Activated CD4-positive, alpha-beta T cell treated with anti-CD3 and anti-CD28 coated beads, Interleukin-2, amount 50 U/mL, for 1 hour (primary cell): Measurements from ENCODE around the gene UPF1.
A peak's percentile ranks its signal among the peaks of the same experiment; 100 is the strongest.

Experiments
- DNase-seq: peaks from one replicate; pipeline ENCODE4 v3.0.0-alpha.2; 2020

UPF1 gene

GRCh38 chr19:18831524-18832305 lies at the start of gene UPF1:
UPF1 (plus strand) TSS chr19:18831959; CDS start chr19:18832210, 251 bp downstream.
- peak; percentile 96 for DNase-seq

GRCh38 chr19:18782559-18783225 lies 49.1 kb upstream of the UPF1 start:
- DNase-seq, result no peak

GRCh38 chr19:18783958-18784785 lies 47.6 kb upstream of the UPF1 start:
- no peak for DNase-seq

GRCh38 chr19:18784786-18785120 lies 47.0 kb upstream of the UPF1 start:
- DNase-seq, result no peak

GRCh38 chr19:18785179-18786124 lies 46.3 kb upstream of the UPF1 start:
- DNase-seq, result peak; percentile 68

GRCh38 chr19:18788529-18789421 lies 43.0 kb upstream of the UPF1 start:
- DNase-seq, result no peak

- no peak for DNase-seq
Observed at GRCh38 chr19:18789422-18789869, 42.3 kb upstream of the UPF1 start.

GRCh38 chr19:18789883-18790565 lies 41.7 kb upstream of the UPF1 start:
- no peak for DNase-seq

GRCh38 chr19:18790566-18791314 lies 41.0 kb upstream of the UPF1 start, which contains the start of gene COMP:
COMP (minus strand) TSS chr19:18791305; CDS start chr19:18791269, 36 bp downstream.
- DNase-seq, result no peak

- DNase-seq, result no peak
Observed at GRCh38 chr19:18791315-18791678, 40.5 kb upstream of the UPF1 start.

- DNase-seq, result no peak
Observed at GRCh38 chr19:18792661-18793060, 39.1 kb upstream of the UPF1 start.

GRCh38 chr19:18793144-18794028 lies 38.4 kb upstream of the UPF1 start:
- no peak for DNase-seq

GRCh38 chr19:18794029-18794313 lies 37.8 kb upstream of the UPF1 start:
- no peak for DNase-seq

- DNase-seq, result no peak
Observed at GRCh38 chr19:18794692-18795091, 37.1 kb upstream of the UPF1 start.

GRCh38 chr19:18795540-18795939 lies 36.2 kb upstream of the UPF1 start:
- DNase-seq, result no peak

- DNase-seq, result no peak
Observed at GRCh38 chr19:18796239-18796638, 35.5 kb upstream of the UPF1 start.

GRCh38 chr19:18798384-18799352 lies 33.1 kb upstream of the UPF1 start:
- DNase-seq, result no peak
